ENCODE measurements around the gene DLX6.
A peak's percentile ranks its signal among the peaks of the same experiment; 100 is the strongest.
"Not testable (repeated sequence)": the region's sequence is repeated elsewhere in the genome, so short reads cannot be mapped to it uniquely, and the experiment has no call there.

DLX6 gene

GRCh38 chr7:97024209-97025129 is 19.1 kb downstream of the DLX6 start, which contains the start of gene DLX5:
TSS of gene DLX5 (minus strand) at chr7:97024831. CDS start at chr7:97024623, 208 bp downstream.
- DNase-seq: peak in 1 of 2 experiments; percentile 53

DNA sequence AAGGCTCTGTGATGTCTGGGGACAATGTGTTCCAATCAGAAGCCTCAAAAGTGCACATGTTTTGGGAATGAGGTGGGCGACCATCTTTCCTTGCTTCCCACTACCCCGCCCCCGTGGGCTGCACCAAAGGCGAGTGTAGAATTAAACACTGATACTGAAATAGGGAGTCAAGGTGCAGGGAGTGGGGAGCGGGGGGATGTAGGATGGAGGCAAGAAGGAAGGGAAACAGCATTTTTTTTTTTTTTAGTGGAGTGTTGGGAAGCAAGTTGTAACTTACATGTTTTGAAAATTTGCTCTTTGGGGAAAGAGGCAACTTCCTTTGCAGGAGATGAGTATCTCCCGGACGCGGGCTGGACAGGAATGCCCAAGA is 19.8 kb downstream of the DLX6 start:
- DNase-seq: no peak

DNA sequence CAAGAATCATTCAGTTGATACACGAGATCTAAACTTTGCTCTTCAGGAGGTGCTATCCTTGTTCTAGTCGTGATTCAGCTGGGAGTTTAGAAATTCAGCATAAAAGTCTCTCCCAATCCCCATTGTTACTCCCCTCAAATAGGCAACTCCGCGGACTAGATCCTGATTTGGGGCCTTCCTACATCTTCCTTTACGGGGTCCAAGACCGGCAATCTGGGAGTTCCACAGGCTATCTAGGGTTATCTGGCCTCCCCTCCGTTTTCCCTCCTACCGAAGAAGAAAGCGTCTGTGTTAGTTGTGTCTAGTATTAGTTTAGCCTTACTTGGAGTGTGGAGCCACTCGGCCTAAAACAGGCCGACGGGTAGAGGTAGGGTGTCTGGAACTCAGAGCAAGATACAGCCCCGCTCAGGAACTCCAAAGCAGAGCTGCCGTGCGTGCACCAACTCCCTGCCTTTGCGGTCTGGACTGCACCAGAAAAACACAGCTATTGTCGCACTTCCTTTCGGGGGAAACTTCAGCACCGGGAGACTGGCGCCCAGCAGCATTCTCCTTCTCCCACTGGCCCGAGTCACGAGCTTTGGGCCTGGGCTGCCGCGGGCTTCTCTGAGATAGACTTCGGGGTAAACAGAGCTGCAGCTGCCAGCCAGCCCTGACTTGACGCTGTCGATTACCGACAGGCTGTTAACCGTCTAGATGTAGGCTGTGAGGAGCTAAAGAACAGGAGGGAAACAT is 20.8 kb downstream of the DLX6 start:
- DNase-seq: peak in 1 of 2 experiments; percentile 48

DNA sequence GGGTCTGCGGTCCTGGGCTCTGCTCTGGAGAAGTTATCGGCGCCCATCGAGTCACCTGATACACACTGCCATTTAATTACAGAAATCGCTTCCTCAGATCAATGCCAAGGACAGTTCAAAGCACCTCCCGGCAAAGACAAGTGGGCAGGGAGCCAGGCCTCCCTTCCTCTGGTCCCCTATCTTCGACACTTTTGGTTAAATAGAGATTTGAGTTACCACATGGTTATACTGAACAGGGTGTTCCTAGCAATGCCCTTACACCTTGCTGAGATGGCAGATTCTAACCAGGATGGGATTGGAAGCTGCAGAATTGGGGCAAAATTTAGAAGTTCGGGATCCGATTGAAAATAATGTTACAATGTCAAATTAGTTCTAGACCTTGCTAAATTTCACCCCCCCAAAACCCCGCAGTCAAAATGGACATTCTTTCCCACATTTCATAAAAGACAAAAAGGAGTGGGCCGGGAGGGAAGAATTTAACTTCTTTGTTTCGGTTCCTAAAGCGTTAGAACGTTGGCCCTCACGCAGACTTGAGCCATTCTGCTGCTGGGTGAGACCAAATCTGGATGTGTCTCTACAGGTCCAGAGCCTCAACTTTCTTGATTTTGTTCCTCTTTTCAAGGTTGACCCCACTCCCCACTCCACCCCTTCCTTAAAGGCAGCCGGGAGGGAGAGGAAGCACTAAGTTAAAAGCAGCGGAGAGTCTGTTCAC is 21.5 kb downstream of the DLX6 start:
- DNase-seq: no peak

DNA sequence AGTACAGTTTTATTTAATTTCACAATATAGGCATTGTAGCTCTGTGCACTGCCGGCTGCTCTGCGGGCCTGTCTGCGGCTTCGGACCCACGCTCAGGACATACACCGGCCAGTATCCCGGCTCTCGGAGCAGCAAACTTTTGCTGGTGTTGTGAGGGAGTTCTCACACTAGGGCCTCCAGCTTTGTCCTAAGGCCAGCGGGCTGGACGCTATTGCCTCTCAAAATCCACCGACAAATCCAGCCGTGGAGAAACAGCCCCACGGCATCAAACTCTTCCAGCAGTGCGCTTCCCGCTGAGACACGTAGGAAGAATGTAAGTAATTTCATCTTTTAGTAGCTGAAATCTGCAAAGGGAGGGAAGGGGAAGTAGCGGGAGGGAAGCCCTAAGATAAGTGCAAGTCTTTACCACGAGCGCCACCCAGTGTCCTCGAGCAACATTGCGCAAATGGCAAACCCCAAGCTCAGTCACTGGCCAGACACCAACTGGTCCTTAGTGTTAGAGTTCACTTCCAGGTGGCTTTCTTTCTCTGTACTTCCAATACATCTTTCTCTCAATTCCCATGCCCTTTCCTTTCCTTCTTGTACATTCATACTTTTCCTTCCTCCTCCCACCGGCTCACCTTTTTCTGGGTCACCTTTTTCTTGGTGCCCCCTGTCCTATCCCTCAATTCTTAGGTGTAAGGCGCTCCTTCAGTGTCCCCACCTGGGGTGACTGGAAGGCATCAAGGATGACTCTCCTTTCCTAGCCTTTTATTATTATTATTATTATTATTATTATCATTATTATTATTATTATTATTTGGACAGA is 22.3 kb downstream of the DLX6 start:
- peak; percentile 76 to 77 for DNase-seq

- not testable (repeated sequence) for DNase-seq
These were observed 29.0 kb downstream of the DLX6 start for GRCh38 chr7:97034213-97034852.

DNA sequence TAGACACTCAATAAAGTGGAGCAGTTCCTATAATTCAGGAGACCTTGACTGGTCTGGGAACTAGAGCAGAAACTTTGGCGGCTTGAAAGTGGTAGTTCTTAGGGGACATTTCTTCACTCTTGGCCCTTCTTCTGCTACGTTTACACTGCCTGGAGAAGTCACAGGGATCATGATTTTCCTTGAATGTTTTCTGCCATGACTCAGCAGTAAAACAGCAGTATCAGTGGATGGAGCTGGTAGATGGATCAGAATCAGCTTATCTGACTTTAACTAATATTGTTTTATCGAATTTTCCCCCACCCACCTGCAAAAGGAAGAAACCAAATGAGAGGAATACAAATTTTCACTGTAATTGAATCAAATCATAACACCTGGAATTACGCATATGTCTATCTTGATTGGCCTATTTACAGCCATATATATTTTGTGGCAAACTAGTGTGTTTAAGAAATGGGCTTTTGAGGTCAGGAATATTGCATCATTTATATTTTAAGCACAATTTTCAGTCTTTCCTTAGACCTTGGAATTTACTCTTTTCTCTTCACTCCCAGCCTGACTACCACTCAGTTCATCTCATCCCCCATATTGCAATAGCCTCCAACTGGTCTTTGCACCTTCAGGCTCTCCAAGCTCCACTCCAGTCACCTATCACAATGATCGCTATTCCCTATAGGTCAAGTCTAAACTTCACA is 34.2 kb downstream of the DLX6 start:
- no peak for DNase-seq

GRCh38 chr7:97043281-97043680 is 37.9 kb downstream of the DLX6 start:
- DNase-seq: no peak
